Stimulated activated CD4-positive, alpha-beta T cell treated with anti-CD3 and anti-CD28 coated beads, Interleukin-4, amount 100 ng/mL, for 1 hour (primary cell): ENCODE data around the gene GPATCH2L.

Source experiments
- DNase-seq: peaks from one replicate; pipeline ENCODE4 v3.0.0-alpha.2; 2020

GPATCH2L gene

DNA sequence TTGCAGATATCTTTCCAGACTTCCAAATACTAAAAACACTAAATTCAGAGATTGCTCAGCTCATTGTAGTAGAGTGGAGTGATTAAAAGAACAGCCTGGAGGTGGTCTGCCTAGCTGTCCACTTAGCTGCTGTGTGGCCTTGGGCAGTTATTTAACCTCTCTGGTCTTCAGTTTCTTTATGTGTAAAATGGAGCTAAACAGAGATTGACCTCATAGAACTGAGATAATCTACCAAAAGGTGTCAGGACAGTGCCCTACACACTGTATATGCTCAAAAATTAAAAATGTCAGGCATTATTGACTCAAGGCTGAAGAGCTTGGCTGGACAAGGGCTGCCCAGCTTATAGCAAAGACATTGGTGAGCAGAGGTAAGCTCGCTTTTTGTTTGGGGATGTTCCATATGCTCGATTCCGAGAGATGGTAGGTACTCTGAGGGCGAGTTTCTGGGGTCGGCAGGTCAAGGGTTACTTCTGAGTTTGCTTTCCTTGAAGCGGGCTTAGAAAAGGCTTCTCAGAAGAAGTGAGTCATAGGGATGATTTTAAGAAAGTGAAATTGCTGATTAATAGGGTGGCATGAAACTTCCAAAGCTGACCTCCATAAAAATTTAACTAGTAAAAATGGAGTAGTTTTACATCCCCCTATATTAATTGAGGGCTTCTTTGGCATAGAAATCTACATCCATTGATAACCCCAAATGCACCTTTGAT, 107.5 kb downstream of the GPATCH2L start:
- no peak for DNase-seq

DNA sequence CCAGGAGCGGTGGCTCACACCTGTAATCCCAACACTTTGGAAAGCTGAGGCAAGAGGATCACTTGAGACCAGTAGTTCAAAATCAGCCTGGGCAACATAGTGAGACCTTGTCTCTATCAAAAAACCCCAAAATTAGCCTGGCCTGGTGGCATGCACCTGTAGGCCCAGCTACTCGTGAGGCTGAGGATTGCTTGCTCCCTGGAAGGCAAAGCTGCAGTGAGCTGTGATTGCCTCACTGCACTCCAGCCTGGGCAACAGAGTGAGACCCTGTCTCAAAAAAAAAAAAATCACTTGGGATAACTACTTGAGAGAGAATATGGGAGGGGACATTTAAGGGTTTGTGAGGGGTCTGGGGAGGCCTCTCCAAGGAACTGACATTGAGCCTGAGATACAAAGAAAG, 109.0 kb downstream of the GPATCH2L start:
- no peak for DNase-seq

DNA sequence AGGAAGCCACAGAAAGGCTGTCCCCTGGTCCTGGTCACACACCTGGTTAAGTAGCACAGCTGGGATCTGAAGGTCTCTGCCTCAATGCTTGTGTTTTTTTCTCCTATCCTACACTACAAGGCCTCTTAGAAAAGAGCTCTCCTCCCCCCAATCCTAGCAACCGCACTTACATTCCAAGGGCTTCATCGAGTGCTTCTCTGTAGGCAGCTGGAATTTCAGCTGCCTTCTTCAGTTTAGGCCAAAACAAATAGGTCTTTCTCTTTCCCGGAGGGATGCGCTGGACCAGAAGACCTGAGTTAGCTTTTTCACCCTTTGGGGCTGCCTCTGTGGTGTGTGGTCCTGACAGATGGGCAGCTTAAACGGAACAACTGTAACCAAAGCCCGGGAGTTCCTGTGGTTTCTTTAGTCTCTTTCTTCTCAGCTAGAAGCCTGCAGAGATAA, 109.7 kb downstream of the GPATCH2L start:
- DNase-seq, result no peak

DNA sequence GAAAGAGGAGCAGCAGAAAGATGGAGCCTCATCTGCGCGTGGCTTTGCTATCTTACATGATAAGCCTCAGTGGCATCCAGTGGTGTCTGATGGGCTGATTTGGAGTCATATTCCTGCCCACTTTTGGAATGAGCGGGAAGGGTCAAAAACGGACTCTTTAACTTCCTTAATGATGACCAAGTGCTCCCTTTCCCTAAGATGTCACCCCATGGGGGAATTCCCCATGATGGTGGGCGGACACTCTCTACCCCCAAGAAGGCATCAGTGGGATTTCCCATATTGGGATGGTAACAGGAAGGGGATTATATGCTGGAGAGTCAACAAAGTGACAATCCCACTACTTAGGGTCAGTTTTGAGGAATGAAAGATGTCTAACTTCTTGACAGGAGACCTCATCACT, 110.9 kb downstream of the GPATCH2L start:
- no peak for DNase-seq
